HEK293 (cell line): ENCODE measurements around the gene RNF123.

Experiments
- BCL11A ChIP-seq: fragments of 450-650 bp; formaldehyde crosslinking; IDR thresholded peaks from 2 replicates; pipeline ENCODE4 v1.5.1; 2016; ENCODE audit warnings: low read depth, missing biosample characterization, missing genetic modification characterization
- CTCF ChIP-seq: fragments of 450-650 bp; formaldehyde crosslinking; IDR thresholded peaks from 2 replicates; pipeline ENCODE4 v1.5.1; 2016; ENCODE audit warnings: missing biosample characterization, missing genetic modification characterization
- MEIS1 ChIP-seq: sonication (generic); formaldehyde crosslinking; IDR thresholded peaks from 2 replicates; pipeline ENCODE4 v1.8.1; 2022; ENCODE audit warnings: missing genetic modification reagents, mild to moderate bottlenecking, borderline replicate concordance
- PRDM2 ChIP-seq: fragments of 450-650 bp; formaldehyde crosslinking; IDR thresholded peaks from 2 replicates; pipeline ENCODE4 v1.5.1; 2016; ENCODE audit warnings: missing biosample characterization, missing genetic modification characterization, borderline replicate concordance
- REST ChIP-seq: fragments of 450-650 bp; formaldehyde crosslinking; IDR thresholded peaks from 2 replicates; pipeline ENCODE4 v1.5.1; 2016; ENCODE audit warnings: missing biosample characterization, missing genetic modification characterization
- ZNF248 ChIP-seq: fragments of 450-650 bp; formaldehyde crosslinking; IDR thresholded peaks from 2 replicates; pipeline ENCODE4 v1.5.1; 2017; ENCODE audit warnings: missing biosample characterization, missing genetic modification characterization
- ZNF513 ChIP-seq: fragments of 450-650 bp; IDR thresholded peaks from 2 replicates; pipeline ENCODE4 v1.5.1; 2018; ENCODE audit warnings: missing biosample characterization, missing genetic modification characterization
- ZNF629 ChIP-seq: fragments of 450-650 bp; formaldehyde crosslinking; IDR thresholded peaks from 2 replicates; pipeline ENCODE4 v1.5.1; 2017; ENCODE audit warnings: missing biosample characterization, missing genetic modification characterization

GRCh38 chr3:49715611-49716121 is 26.3 kb downstream of the RNF123 start:
- TF ChIP-seq ZNF248 (no peak), REST (tag by site-specific recombination) (no peak), BCL11A (no peak), CTCF (no peak), PRDM2 (tag by site-specific recombination) (no peak), ZNF629 (tag by site-specific recombination) (no peak), MEIS1 (CRISPR knock-in tag) (no peak), ZNF513 (no peak)
